CD14-positive monocyte (primary cell): Measurements from ENCODE around the gene COQ8B. TPM values are rescaled to one million over a fixed set of nuclear protein-coding genes. Genes with fewer than 3 reads are reported as not detected.
A peak's percentile ranks its signal among the peaks of the same experiment; 100 is the strongest.

Source experiments
- DNase-seq, 3 donors: peaks; one replicate each; pipeline ENCODE4 v3.0.0-alpha.2; 2011 to 2022
- H2AFZ ChIP-seq: 2 replicates; pipeline ENCODE4 v1.6.0; 2012; ENCODE audit warnings: mild to moderate bottlenecking, low read depth, low read length, inconsistent platforms; ENCODE audit not compliant: insufficient read depth, poor library complexity, severe bottlenecking
- H3K27ac ChIP-seq, 2 donors: 1 replicate in 1 of 2; 2 replicates in 1 of 2; pipeline ENCODE4 v1.5.1; 2012 to 2013; ENCODE audit warnings: low read length in 2 of 2, control low read depth in 1 of 2, inconsistent platforms in 1 of 2, low read depth in 1 of 2, mild to moderate bottlenecking in 1 of 2
- H3K27me3 ChIP-seq, 2 donors: one replicate each; pipeline versions ENCODE4 v1.6.0 to v1.6.1; 2011 to 2013; ENCODE audit warnings: low read length in 2 of 2; ENCODE audit not compliant: control insufficient read depth in 2 of 2, insufficient read depth in 2 of 2
- H3K36me3 ChIP-seq, 2 donors: replicated peaks in 1 of 2; 1 replicate in 1 of 2; 2 replicates in 1 of 2; pipeline versions ENCODE4 v1.5.1 to v1.6.1; 2012 to 2013; ENCODE audit warnings: low read length in 2 of 2, control low read depth in 1 of 2, inconsistent platforms in 1 of 2, mild to moderate bottlenecking in 1 of 2; ENCODE audit not compliant: insufficient read depth in 2 of 2, control insufficient read depth in 1 of 2
- H3K4me1 ChIP-seq, 2 donors: 1 replicate in 1 of 2; 2 replicates in 1 of 2; pipeline versions ENCODE4 v1.5.1 to v1.6.1; 2012 to 2013; ENCODE audit warnings: low read length in 2 of 2, control low read depth in 1 of 2, inconsistent platforms in 1 of 2, mild to moderate bottlenecking in 1 of 2, moderate library complexity in 1 of 2; ENCODE audit not compliant: insufficient read depth in 2 of 2, control insufficient read depth in 1 of 2
- H3K4me2 ChIP-seq: replicated peaks from 2 replicates; pipeline ENCODE3; 2012; ENCODE audit warnings: low read length, moderate library complexity, mild to moderate bottlenecking; ENCODE audit not compliant: poor library complexity, severe bottlenecking; ENCODE audit errors: extremely low read depth
- H3K4me3 ChIP-seq, 3 experiments: fragments of 200-600 bp in 1 of 3; sonication (generic) in 1 of 3; replicated peaks in 1 of 3; 1 replicate in 2 of 3; 2 replicates in 1 of 3; pipeline ENCODE4 v1.5.1; 2011 to 2013; ENCODE audit warnings: low read length in 3 of 3, mild to moderate bottlenecking in 3 of 3, control low read depth in 2 of 3, low read depth in 2 of 3, inconsistent platforms in 1 of 3, moderate library complexity in 1 of 3
- H3K79me2 ChIP-seq: 2 replicates; pipeline ENCODE4 v1.6.0; 2012; ENCODE audit warnings: mild to moderate bottlenecking, control low read depth, inconsistent platforms, low read length, moderate library complexity; ENCODE audit not compliant: insufficient read depth
- H3K9ac ChIP-seq: 2 replicates; pipeline ENCODE4 v1.6.0; 2017; ENCODE audit warnings: low read length, mild to moderate bottlenecking; ENCODE audit not compliant: insufficient read depth, poor library complexity, severe bottlenecking
- H3K9me3 ChIP-seq, 2 donors: replicated peaks in 1 of 2; 1 replicate in 1 of 2; 2 replicates in 1 of 2; pipeline versions ENCODE4 v1.5.1 to v1.6.1; 2012 to 2013; ENCODE audit warnings: low read length in 2 of 2, control low read depth in 1 of 2; ENCODE audit not compliant: control insufficient read depth in 1 of 2, insufficient read depth in 1 of 2
- H4K20me1 ChIP-seq: 2 replicates; pipeline ENCODE4 v1.6.0; 2012; ENCODE audit warnings: mild to moderate bottlenecking, low read length, control low read depth, moderate library complexity; ENCODE audit not compliant: insufficient read depth
- H3K27ac Mint-ChIP-seq, 7 donors: one replicate each; pipeline ENCODE4 v1.8.0; 2020; ENCODE audit warnings: mild to moderate bottlenecking in 7 of 7, mixed read lengths in 7 of 7, moderate library complexity in 6 of 7, inconsistent platforms in 2 of 7
- H3K27me3 Mint-ChIP-seq, 3 donors: one replicate each; pipeline ENCODE4 v1.8.0; 2021 to 2022; ENCODE audit warnings: low read depth in 3 of 3, mild to moderate bottlenecking in 3 of 3, mixed read lengths in 3 of 3, moderate library complexity in 3 of 3, inconsistent platforms in 1 of 3
- H3K36me3 Mint-ChIP-seq, 2 donors: one replicate each; pipeline ENCODE4 v1.8.0; 2020; ENCODE audit warnings: mixed read lengths in 2 of 2, inconsistent platforms in 1 of 2, mild to moderate bottlenecking in 1 of 2
- H3K4me1 Mint-ChIP-seq: one replicate; pipeline ENCODE4 v1.8.0; 2020; ENCODE audit warnings: mild to moderate bottlenecking, mixed read lengths
- H3K4me3 Mint-ChIP-seq, 2 donors: one replicate each; pipeline ENCODE4 v1.8.0; 2020; ENCODE audit warnings: mild to moderate bottlenecking in 2 of 2, mixed read lengths in 2 of 2, moderate library complexity in 1 of 2
- H3K9me3 Mint-ChIP-seq, 7 donors: one replicate each; pipeline ENCODE4 v1.8.0; 2020 to 2022; ENCODE audit warnings: mixed read lengths in 7 of 7, mild to moderate bottlenecking in 6 of 7, moderate library complexity in 6 of 7, inconsistent platforms in 2 of 7
- WGBS: methylation state at CpG from one replicate; pipeline ENCODE4 v1.1.5; 2013; ENCODE audit warnings: missing lambda C conversion rate; ENCODE audit not compliant: insufficient coverage; 5-methylcytosine and 5-hydroxymethylcytosine counted together
- intact Hi-C, 2 donors: fragments of 100-400 bp; cut with micrococcal nuclease; formaldehyde crosslinking; loops; one replicate each; pipeline versions ENCODE4 v1.15.0 to v1.15.1; 2023
- polyA plus RNA-seq, 3 donors: library from polyadenylated mRNA; depleted of rRNA in 1 of 3; unstranded in 2 of 3; stranded (reverse) in 1 of 3; fragments of 300-500 nt in 2 of 3; fragments of >200 nt in 1 of 3; fragmentation: Illumina TruSeq in 2 of 3; gene quantifications; 1 replicate in 2 of 3; 2 replicates in 1 of 3; pipeline ENCODE4 v1.2.3, GENCODE V29; 2012 to 2021
- TF ChIP-seq, protein P1 (sequence below): fragments of 200-600 bp; IDR thresholded peaks from one replicate; pipeline ENCODE4 v1.8.0; 2022; ENCODE audit warnings: antibody characterized with exemption, mild to moderate bottlenecking

Gene COQ8B
- polyA plus RNA-seq, 3 donors: 16.0 to 44.0 (median 23.4) TPM

DNA sequence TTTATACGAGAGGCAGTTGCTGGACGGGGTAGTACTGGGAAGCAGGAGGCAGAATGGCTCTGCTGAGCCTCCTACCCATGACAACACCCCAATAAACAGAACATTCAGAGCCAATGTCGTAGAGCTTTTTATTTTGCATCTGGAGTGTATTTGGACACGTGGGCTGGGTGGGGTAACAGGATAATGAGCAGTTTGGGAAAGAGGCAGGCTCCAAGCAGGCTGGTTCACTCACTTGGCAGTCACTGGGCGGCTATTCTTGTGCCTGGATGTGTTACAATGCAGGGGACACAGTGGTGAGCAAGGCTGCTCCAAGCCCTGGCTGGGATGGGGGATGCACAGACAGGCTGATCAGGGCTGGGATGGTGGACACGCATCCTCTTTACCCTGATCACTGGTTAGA lies 24.1 kb upstream of the COQ8B start:
- no peak overlapping the region for H3K4me3 Mint-ChIP-seq
- H4K20me1 ChIP-seq: no peaks in the 10 kb centered on the region
- peak overlapping the region in 1 of 7 donors; percentile 54 for H3K27ac Mint-ChIP-seq
- DNase-seq: no peak
- peak overlapping the region in 1 of 2 donors; percentile 26 for H3K27ac ChIP-seq
- no peaks in the 10 kb centered on the region for H3K27me3 ChIP-seq
- H3K4me3 ChIP-seq: no peak overlapping the region
- no peak overlapping the region for H3K9ac ChIP-seq
- 100% methylated on average over 3 of the region's 6 CpGs for WGBS
- no peaks in the 10 kb centered on the region for H3K9me3 ChIP-seq
- H3K4me1 ChIP-seq: no peaks in the 10 kb centered on the region
- peaks cover 6% of the 10 kb centered on the region for H3K4me1 Mint-ChIP-seq
- intact Hi-C loops: no loop called here
- TF ChIP-seq, protein P1, sequence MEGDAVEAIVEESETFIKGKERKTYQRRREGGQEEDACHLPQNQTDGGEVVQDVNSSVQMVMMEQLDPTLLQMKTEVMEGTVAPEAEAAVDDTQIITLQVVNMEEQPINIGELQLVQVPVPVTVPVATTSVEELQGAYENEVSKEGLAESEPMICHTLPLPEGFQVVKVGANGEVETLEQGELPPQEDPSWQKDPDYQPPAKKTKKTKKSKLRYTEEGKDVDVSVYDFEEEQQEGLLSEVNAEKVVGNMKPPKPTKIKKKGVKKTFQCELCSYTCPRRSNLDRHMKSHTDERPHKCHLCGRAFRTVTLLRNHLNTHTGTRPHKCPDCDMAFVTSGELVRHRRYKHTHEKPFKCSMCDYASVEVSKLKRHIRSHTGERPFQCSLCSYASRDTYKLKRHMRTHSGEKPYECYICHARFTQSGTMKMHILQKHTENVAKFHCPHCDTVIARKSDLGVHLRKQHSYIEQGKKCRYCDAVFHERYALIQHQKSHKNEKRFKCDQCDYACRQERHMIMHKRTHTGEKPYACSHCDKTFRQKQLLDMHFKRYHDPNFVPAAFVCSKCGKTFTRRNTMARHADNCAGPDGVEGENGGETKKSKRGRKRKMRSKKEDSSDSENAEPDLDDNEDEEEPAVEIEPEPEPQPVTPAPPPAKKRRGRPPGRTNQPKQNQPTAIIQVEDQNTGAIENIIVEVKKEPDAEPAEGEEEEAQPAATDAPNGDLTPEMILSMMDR: no peak
- H2AFZ ChIP-seq: no peak overlapping the region
- H3K9me3 Mint-ChIP-seq: peaks cover 0 to 3% (median 0%) of the 10 kb centered on the region in 7 donors
- peaks cover 0 to 3% (median 0%) of the 10 kb centered on the region in 3 donors for H3K27me3 Mint-ChIP-seq
- peaks cover 46 to 66% of the 10 kb centered on the region in 2 donors for H3K36me3 Mint-ChIP-seq
- H3K79me2 ChIP-seq: no peaks in the 10 kb centered on the region
- no peak overlapping the region for H3K4me2 ChIP-seq
- H3K36me3 ChIP-seq: peaks cover 47 to 56% of the 10 kb centered on the region in 2 donors

DNA sequence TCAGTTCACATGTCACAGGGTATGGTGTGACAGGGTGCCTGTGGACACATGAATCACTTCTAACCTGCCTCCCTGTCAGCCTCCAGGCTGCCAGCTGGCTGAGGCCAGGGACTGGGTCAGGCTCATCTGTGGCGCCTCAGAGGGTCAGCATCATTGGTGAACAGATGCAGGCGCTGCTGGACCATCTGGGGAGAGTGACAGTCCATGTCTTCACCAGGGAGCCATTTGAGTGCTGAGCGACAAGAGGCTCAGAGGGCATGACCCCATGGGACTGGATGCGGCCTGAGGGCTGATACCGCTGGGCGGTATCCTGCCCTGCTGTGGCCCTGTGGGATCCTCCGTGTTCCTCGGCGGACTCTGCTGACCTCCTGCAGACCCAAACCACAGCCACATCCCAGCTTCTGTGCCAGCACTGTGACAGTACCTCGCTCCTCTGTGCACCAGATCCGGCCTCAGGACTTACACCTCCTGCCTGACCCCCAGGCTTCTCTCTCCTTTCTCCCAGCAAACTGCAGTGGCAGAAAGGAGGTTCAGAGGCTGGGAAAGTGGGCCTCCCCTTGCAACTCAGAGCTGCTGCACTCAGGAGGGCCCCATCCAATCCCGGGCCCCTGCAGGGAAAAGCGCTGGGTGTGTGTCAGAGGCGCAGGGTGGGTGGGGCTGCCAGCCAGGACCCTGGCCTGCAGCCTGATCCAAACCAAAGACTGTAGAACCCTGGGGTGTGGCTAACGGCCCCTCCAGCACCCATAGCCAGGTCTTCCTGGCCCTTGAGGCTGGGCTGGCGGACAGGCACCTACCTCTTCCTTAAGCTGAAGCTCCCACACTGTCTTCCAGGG lies 23.4 kb upstream of the COQ8B start:
- Mint-ChIP-seq H3K27ac (peak overlapping the region in 2 of 7 donors; percentile 41 to 52), H3K4me3 (no peak overlapping the region), H3K4me1 (peaks cover 6% of the 10 kb centered on the region), H3K9me3 (peaks cover 0 to 3% (median 0%) of the 10 kb centered on the region in 7 donors), H3K27me3 (peaks cover 0 to 3% (median 0%) of the 10 kb centered on the region in 3 donors), H3K36me3 (peaks cover 53 to 73% of the 10 kb centered on the region in 2 donors)
- TF ChIP-seq, protein P1: no peak
- intact Hi-C loops: no loop called here
- H3K4me1 ChIP-seq: no peaks in the 10 kb centered on the region
- H3K4me3 ChIP-seq: no peak overlapping the region
- H2AFZ ChIP-seq: no peak overlapping the region
- no peaks in the 10 kb centered on the region for H3K27me3 ChIP-seq
- H3K9ac ChIP-seq: no peak overlapping the region
- H4K20me1 ChIP-seq: no peaks in the 10 kb centered on the region
- no peak for DNase-seq
- 92% methylated on average over 13 of the region's 16 CpGs for WGBS
- peaks cover 53 to 62% of the 10 kb centered on the region in 2 donors for H3K36me3 ChIP-seq
- H3K27ac ChIP-seq: peak overlapping the region in 1 of 2 donors; percentile 26
- no peaks in the 10 kb centered on the region for H3K9me3 ChIP-seq
- no peak overlapping the region for H3K4me2 ChIP-seq
- H3K79me2 ChIP-seq: no peaks in the 10 kb centered on the region
